Calu3 (cell line): ENCODE results near the gene NUP210. TPM values are rescaled to one million over a fixed set of nuclear protein-coding genes. Genes with fewer than 3 reads are reported as not detected.

Experiments
- BruUV-seq: library from RNA; stranded (reverse); fragments of 400-500 nt; replicated peaks from 2 replicates; lab custom pipeline; 2021; lab: Mats Ljungman, UMichigan
- CTCF ChIA-PET: fragments of 300-600 bp; sonication (Branson Sonifier 250); formaldehyde crosslinking; loops from one replicate; lab custom pipeline; 2022; ENCODE audit warnings: antibody characterized with exemption; lab: Charles Lee
- DNase-seq: peaks from one replicate; pipeline ENCODE4 v3.0.0; 2022
- H3K27ac Mint-ChIP-seq: one replicate; pipeline ENCODE4 v1.8.0; 2022; ENCODE audit warnings: mixed read lengths; ENCODE audit not compliant: unreplicated experiment
- H3K27me3 Mint-ChIP-seq: one replicate; pipeline ENCODE4 v1.8.0; 2022; ENCODE audit warnings: mixed read lengths; ENCODE audit not compliant: unreplicated experiment
- H3K36me3 Mint-ChIP-seq: one replicate; pipeline ENCODE4 v1.8.0; 2022; ENCODE audit warnings: mild to moderate bottlenecking, moderate library complexity, mixed read lengths; ENCODE audit not compliant: insufficient read depth, unreplicated experiment
- H3K4me1 Mint-ChIP-seq: one replicate; pipeline ENCODE4 v1.8.0; 2022; ENCODE audit warnings: mild to moderate bottlenecking, low read depth, mixed read lengths; ENCODE audit not compliant: unreplicated experiment
- H3K4me3 Mint-ChIP-seq: one replicate; pipeline ENCODE4 v1.8.0; 2022; ENCODE audit warnings: mild to moderate bottlenecking, low read depth, moderate library complexity, mixed read lengths; ENCODE audit not compliant: unreplicated experiment
- H3K9me3 Mint-ChIP-seq: one replicate; pipeline ENCODE4 v1.8.0; 2022; ENCODE audit warnings: low read depth, mixed read lengths; ENCODE audit not compliant: unreplicated experiment
- CTCF ChIP-seq: fragments of 200-600 bp; IDR thresholded peaks from one replicate; pipeline ENCODE4 v1.8.0; 2022; ENCODE audit warnings: antibody characterized with exemption; ENCODE audit not compliant: unreplicated experiment
- intact Hi-C: fragments of 100-400 bp; cut with micrococcal nuclease; formaldehyde crosslinking; loops from one replicate; pipeline ENCODE4 v1.10.0; 2022; ENCODE audit not compliant: unreplicated experiment
- total RNA-seq: library from RNA; stranded (reverse); gene quantifications from 2 replicates; pipeline ENCODE4 v1.2.3, GENCODE V29; 2022

Gene NUP210
- total RNA-seq, 1 experiment from 2014 or later, result 76.9 TPM

- intact Hi-C loops, result no loop called here
- H3K27me3 Mint-ChIP-seq, result no peaks in the 10 kb centered on the region
- H3K9me3 Mint-ChIP-seq, result no peaks in the 10 kb centered on the region
- no peaks in the 10 kb centered on the region for H3K4me1 Mint-ChIP-seq
- no peak overlapping the region for H3K4me3 Mint-ChIP-seq
- peaks cover 10% of the 10 kb centered on the region for H3K36me3 Mint-ChIP-seq
- CTCF ChIA-PET, result interaction anchor here (0.6 kb wide), 1 partner anchor 626 kb away, joined by 3 read pairs; no protein-coding TSS in a partner anchor
- DNase-seq, result no peak
- no peak overlapping the region for H3K27ac Mint-ChIP-seq
- no peak for TF ChIP-seq CTCF
- BruUV-seq, result no TSS peak
Observed at GRCh38 chr3:13345284-13345683, 74.8 kb downstream of the NUP210 start.

- DNase-seq, result no peak
- Mint-ChIP-seq H3K27me3 (no peaks in the 10 kb centered on the region), H3K9me3 (no peaks in the 10 kb centered on the region), H3K4me1 (no peaks in the 10 kb centered on the region), H3K27ac (no peak overlapping the region), H3K36me3 (peaks cover 10% of the 10 kb centered on the region), H3K4me3 (no peak overlapping the region)
- BruUV-seq, result no TSS peak
- CTCF ChIA-PET, result no interaction called here
- no peak for TF ChIP-seq CTCF
- intact Hi-C loops, result no loop called here
Observed at GRCh38 chr3:13344663-13345062, 75.5 kb downstream of the NUP210 start.

- DNase-seq, result no peak
- no TSS peak for BruUV-seq
- no peaks in the 10 kb centered on the region for H3K27me3 Mint-ChIP-seq
- CTCF ChIA-PET, result interaction anchor here (0.6 kb wide), 1 partner anchor 26 kb away, joined by 3 read pairs; no protein-coding TSS in a partner anchor
- no peak for TF ChIP-seq CTCF
- intact Hi-C loops, result no loop called here
- H3K4me1 Mint-ChIP-seq, result no peaks in the 10 kb centered on the region
- H3K36me3 Mint-ChIP-seq, result peaks cover 7% of the 10 kb centered on the region
- no peak overlapping the region for H3K27ac Mint-ChIP-seq
- H3K4me3 Mint-ChIP-seq, result no peak overlapping the region
- H3K9me3 Mint-ChIP-seq, result no peaks in the 10 kb centered on the region
Observed at GRCh38 chr3:13343601-13344000, 76.5 kb downstream of the NUP210 start.

GRCh38 chr3:13341229-13341905 is 78.8 kb downstream of the NUP210 start:
- H3K27me3 Mint-ChIP-seq, result no peaks in the 10 kb centered on the region
- no TSS peak for BruUV-seq
- CTCF ChIA-PET, result interaction anchor here (0.5 kb wide), 1 partner anchor 1646 kb away, joined by 4 read pairs; no protein-coding TSS in a partner anchor
- DNase-seq, result no peak
- H3K9me3 Mint-ChIP-seq, result no peaks in the 10 kb centered on the region
- intact Hi-C loops, result no loop called here
- no peak overlapping the region for H3K27ac Mint-ChIP-seq
- peaks cover 4% of the 10 kb centered on the region for H3K36me3 Mint-ChIP-seq
- H3K4me3 Mint-ChIP-seq, result no peak overlapping the region
- TF ChIP-seq CTCF, result no peak
- H3K4me1 Mint-ChIP-seq, result no peaks in the 10 kb centered on the region
